T-helper 9 cell (primary cell): ENCODE data around the gene SMIM1.
"Not testable (repeated sequence)": the region's sequence is repeated elsewhere in the genome, so short reads cannot be mapped to it uniquely, and the experiment has no call there.

Experiments used
- DNase-seq: peaks from one replicate; pipeline ENCODE4 v3.0.0-alpha.2; 2020

The SMIM1 gene

GRCh38 chr1:3796215-3797061, 23.9 kb downstream of the SMIM1 start, which contains the start of gene LRRC47:
Gene LRRC47 (minus strand): TSS chr1:3796498. CDS start chr1:3796476, 22 bp downstream.
- DNase-seq = peak; percentile 93

DNA sequence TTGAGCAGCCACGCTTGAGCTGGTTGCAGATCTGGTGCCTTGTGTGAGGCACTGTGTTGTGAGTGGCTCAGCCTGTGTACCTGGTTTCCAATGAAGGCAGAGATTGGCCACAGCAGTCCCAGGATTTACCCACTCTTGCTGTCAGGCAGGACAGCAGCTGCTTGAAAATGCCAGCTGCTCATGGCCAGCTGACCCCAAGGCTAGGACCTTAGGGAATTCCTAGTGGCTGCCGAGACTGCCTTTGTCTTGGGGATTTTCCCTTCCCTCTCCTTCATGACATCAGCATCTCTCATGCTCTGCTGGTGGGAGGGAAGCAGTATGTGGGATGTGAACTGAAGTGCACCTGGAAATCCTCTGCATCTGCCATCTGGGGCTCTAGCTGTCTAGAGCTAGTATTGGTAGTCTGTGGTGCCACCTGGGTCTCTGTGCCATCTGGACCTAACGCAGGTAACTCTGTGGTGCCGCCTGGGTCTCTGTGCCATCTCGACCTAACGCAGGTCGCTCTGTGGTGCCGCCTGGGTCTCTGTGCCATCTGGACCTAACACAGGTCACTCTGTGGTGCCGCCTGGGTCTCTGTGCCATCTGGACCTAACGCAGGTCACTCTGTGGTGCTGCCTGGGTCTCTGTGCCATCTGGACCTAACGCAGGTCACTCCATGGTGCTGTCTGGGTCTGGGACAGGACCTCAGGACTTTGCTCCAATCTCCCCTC, 27.6 kb downstream of the SMIM1 start:
- no peak for DNase-seq

- DNase-seq = not testable (repeated sequence)
Measured at GRCh38 chr1:3800795-3801194, 28.2 kb downstream of the SMIM1 start.

GRCh38 chr1:3803905-3804626, 31.5 kb downstream of the SMIM1 start:
- DNase-seq = no peak

DNA sequence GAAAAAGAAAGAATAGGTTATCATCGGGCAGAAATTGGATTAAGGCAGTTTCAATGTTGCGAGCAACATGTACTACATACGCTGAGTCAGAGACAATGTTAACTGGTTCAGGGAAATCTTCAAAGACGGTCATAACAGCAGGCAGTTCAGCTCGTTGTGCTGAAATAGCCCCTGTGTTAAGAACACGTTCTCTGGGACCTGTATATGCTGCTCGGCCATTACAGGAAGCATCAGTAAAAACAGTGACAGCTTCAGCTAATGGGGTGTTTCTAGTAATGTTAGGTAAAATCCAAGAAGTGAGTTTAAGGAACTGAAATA, 32.0 kb downstream of the SMIM1 start:
- not testable (repeated sequence) for DNase-seq

- no peak for DNase-seq
Measured at GRCh38 chr1:3805038-3805437, 32.5 kb downstream of the SMIM1 start.

DNA sequence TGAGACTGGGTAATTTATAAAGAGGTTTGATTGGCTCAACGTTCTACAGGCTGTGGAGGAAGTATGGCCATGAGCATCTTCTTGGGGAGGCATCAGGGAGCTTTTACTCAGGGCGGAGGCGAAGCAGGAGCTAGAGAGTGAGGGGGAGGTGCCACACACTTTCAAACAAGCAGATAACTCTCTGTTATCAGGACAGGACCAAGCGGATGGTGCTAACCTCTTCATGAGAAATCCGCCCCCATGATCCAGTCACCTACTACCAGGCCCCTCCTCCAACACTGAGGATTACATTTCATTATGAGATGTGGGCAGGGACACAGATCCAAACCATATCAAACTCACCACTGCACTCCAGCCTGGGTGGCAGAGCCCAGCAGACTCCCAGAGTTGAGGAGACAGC, 35.2 kb downstream of the SMIM1 start:
- DNase-seq = no peak

DNA sequence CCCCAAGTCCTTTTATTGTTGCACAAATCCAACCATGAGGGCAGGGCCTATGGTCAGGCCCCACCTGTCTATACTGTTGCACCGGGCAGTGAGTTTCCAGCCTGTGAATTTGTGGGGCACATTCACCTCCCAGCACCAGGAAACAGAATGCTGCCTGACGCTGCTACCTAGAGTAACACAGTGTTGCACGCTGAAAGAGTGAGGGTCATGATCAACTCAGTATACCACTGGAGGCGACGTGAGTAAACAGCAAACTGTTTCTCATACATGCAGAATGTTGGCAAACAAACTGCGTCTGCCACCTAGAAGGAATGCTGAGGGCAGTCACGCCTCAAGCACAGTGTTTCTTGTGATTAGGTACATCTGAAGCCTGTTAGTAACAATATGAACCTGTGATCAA, 37.1 kb downstream of the SMIM1 start:
- no peak for DNase-seq

GRCh38 chr1:3810149-3810761, 37.7 kb downstream of the SMIM1 start:
- DNase-seq = not testable (repeated sequence)

- no peak for DNase-seq
Measured at GRCh38 chr1:3811595-3811911, 39.0 kb downstream of the SMIM1 start.

DNA sequence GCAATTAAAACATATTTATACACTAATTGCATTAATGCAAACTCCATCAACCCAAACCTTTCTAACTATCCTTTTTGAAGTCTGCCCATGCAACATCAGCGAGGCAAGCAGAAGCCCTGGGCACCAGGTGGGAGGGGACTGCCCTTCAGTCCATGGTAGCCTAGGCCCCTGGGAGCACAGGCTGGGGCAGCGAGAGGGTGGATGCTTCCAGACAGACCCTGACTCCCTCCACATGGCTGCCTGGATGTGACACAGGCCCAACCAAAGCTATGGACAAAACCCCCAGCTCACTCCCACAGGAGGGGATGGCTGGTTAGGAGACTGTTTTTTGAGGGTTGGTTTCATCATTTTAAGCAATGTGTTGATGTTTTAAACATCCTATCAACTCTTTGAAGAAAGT, 41.5 kb downstream of the SMIM1 start:
- DNase-seq = no peak

GRCh38 chr1:3814771-3815561, 42.4 kb downstream of the SMIM1 start:
- DNase-seq = no peak

- DNase-seq = no peak
Measured at GRCh38 chr1:3816331-3817137, 44.0 kb downstream of the SMIM1 start.

GRCh38 chr1:3817138-3817740, 44.7 kb downstream of the SMIM1 start:
- no peak for DNase-seq

GRCh38 chr1:3817821-3818597, 45.5 kb downstream of the SMIM1 start:
- DNase-seq = no peak

GRCh38 chr1:3819771-3820200, 47.2 kb downstream of the SMIM1 start:
- DNase-seq = no peak

DNA sequence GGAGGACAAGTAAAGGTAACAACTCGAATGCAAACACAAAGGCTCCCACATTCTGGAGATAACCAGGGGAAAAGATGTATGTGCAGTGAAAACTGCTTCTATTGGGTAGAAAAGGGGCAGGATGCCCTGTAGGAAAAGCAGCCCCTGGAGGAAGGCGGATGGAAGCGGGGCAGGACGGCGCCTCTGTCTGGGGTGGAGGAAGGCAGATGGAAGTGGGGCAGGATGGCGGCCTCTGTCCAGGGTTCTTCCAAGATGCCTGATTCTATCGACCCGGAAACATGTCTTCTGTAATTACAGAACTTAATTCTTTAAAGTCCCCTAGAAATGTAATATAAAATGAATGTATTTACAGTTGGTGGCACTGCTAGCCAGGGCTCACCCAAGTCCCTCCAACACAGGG, 47.8 kb downstream of the SMIM1 start:
- no peak for DNase-seq

DNA sequence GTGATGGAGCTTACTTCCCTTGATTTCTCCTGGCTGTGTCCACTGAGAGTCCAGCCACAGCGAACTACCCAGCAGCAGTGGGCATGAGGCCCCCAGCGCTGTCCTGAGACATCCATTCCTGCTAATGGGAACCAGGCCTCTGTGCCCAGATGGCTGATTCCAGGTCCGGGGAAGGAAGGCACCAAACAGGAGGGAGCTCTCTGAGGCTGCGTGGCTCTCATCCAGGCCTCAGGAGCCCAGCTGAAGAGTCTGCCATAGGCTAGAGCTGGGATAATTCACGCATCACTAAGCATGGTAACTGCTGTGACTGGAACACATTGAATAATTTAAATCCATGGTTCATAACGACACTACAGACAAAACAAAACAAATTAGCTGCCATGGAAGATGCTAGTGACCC, 48.5 kb downstream of the SMIM1 start:
- no peak for DNase-seq

GRCh38 chr1:3821447-3821846, 48.9 kb downstream of the SMIM1 start:
- no peak for DNase-seq

GRCh38 chr1:3821908-3822307, 49.4 kb downstream of the SMIM1 start:
- DNase-seq = no peak
